GM19452 (cell line): Measurements from ENCODE around the gene KMT2A.
A peak's percentile ranks its signal among the peaks of the same experiment; 100 is the strongest.
"Not testable (repeated sequence)": the region's sequence is repeated elsewhere in the genome, so short reads cannot be mapped to it uniquely, and the experiment has no call there.

Experiments
- ATAC-seq: cut with Tn5 transposase; IDR thresholded peaks from one replicate; pipeline ENCODE4 v1.9.1; 2021; ENCODE audit not compliant: unreplicated experiment

Gene KMT2A

GRCh38 chr11:118481238-118481637 is 44.9 kb downstream of the KMT2A start:
- not testable (repeated sequence) for ATAC-seq

GRCh38 chr11:118484405-118484804 is 48.1 kb downstream of the KMT2A start:
- ATAC-seq: no peak

GRCh38 chr11:118485273-118485672 is 49.0 kb downstream of the KMT2A start:
- no peak for ATAC-seq

- no peak for ATAC-seq
Observed at GRCh38 chr11:118488480-118489109, 52.3 kb downstream of the KMT2A start.

- no peak for ATAC-seq
Observed at GRCh38 chr11:118491041-118491440, 54.7 kb downstream of the KMT2A start.

GRCh38 chr11:118497831-118498230 is 61.5 kb downstream of the KMT2A start:
- ATAC-seq: no peak

GRCh38 chr11:118503216-118503615 is 66.9 kb downstream of the KMT2A start:
- ATAC-seq: no peak

GRCh38 chr11:118511601-118512000 is 75.3 kb downstream of the KMT2A start:
- ATAC-seq: no peak

GRCh38 chr11:118514103-118514502 is 77.8 kb downstream of the KMT2A start:
- no peak for ATAC-seq

GRCh38 chr11:118519549-118519948 is 83.3 kb downstream of the KMT2A start:
- no peak for ATAC-seq

- ATAC-seq: no peak
Observed at GRCh38 chr11:118521892-118522311, 85.6 kb downstream of the KMT2A start.

- no peak for ATAC-seq
Observed at GRCh38 chr11:118522571-118523072, 86.3 kb downstream of the KMT2A start.

- ATAC-seq: no peak
Observed at GRCh38 chr11:118524356-118524755, 88.1 kb downstream of the KMT2A start.

- no peak for ATAC-seq
Observed at GRCh38 chr11:118524757-118525470, 88.6 kb downstream of the KMT2A start.

GRCh38 chr11:118526688-118527087 is 90.4 kb downstream of the KMT2A start:
- no peak for ATAC-seq

GRCh38 chr11:118527109-118527508 is 90.8 kb downstream of the KMT2A start, which contains the start of gene TTC36:
TSS of gene TTC36 (plus strand) at chr11:118527474. CDS start at chr11:118527495, 21 bp downstream.
- ATAC-seq: no peak

- no peak for ATAC-seq
Observed at GRCh38 chr11:118528511-118528910, 92.2 kb downstream of the KMT2A start.

- no peak for ATAC-seq
Observed at GRCh38 chr11:118529584-118530175, 93.4 kb downstream of the KMT2A start.

- ATAC-seq: no peak
Observed at GRCh38 chr11:118530180-118530682, 93.9 kb downstream of the KMT2A start.

GRCh38 chr11:118530683-118531596 is 94.6 kb downstream of the KMT2A start, which contains the start of gene TMEM25:
TSS of gene TMEM25 (plus strand) at chr11:118531192. CDS start at chr11:118531802, 610 bp downstream.
- peak; percentile 60 for ATAC-seq
